Measurements from ENCODE around the gene BTAF1.

The BTAF1 gene

GRCh38 chr10:91897421-91897820 is 26.1 kb upstream of the BTAF1 start:
- H3K27ac ChIP-seq (ENCODE audit: low read depth, low read length), result no peak overlapping the region
- H3K4me1 ChIP-seq (ENCODE audit: control insufficient read depth, low read length), result no peaks in the 10 kb centered on the region
- H4K20me1 ChIP-seq (ENCODE audit: control insufficient read depth, insufficient read depth, low read depth, low read length), result no peaks in the 10 kb centered on the region
- no peaks in the 10 kb centered on the region for H3K9me2 ChIP-seq (replicated peaks; ENCODE audit: control insufficient read depth, low read length)
- H3K36me3 ChIP-seq (ENCODE audit: control insufficient read depth, low read length), result no peaks in the 10 kb centered on the region
- TF ChIP-seq CTCF (IDR thresholded peaks at IDR 0.05; ENCODE audit: low read depth, low read length, poor library complexity, severe bottlenecking), result no peak
- TF ChIP-seq EZH2phosphoT487 (IDR thresholded peaks at IDR 0.05; ENCODE audit: borderline replicate concordance, low read length), result no peak
- H3K27me3 ChIP-seq (ENCODE audit: control insufficient read depth, low read length), result no peaks in the 10 kb centered on the region
- H3K4me2 ChIP-seq (ENCODE audit: low read length), result no peak overlapping the region
- no peak overlapping the region for H3K4me3 ChIP-seq (ENCODE audit: low read length)
- H3K79me2 ChIP-seq (ENCODE audit: control insufficient read depth, low read length), result no peaks in the 10 kb centered on the region
- H3F3A ChIP-seq (ENCODE audit: control insufficient read depth, insufficient read depth), result peaks cover 1% of the 10 kb centered on the region; the same call in 1 of the 2 replicates
- no peaks in the 10 kb centered on the region for H3K9me3 ChIP-seq (ENCODE audit: control insufficient read depth, insufficient read depth, low read length)

- Histone ChIP-seq H3K9me3 (ENCODE audit: control insufficient read depth, insufficient read depth, low read length) (no peaks in the 10 kb centered on the region), H3F3A (ENCODE audit: control insufficient read depth, insufficient read depth) (peaks cover 6% of the 10 kb centered on the region; the same call in 1 of the 2 replicates), H3K4me3 (ENCODE audit: low read length) (no peak overlapping the region), H4K20me1 (ENCODE audit: control insufficient read depth, insufficient read depth, low read depth, low read length) (no peaks in the 10 kb centered on the region), H3K9me2 (replicated peaks; ENCODE audit: control insufficient read depth, low read length) (no peaks in the 10 kb centered on the region), H3K27me3 (ENCODE audit: control insufficient read depth, low read length) (no peaks in the 10 kb centered on the region), H3K4me2 (ENCODE audit: low read length) (no peak overlapping the region), H3K27ac (ENCODE audit: low read depth, low read length) (no peak overlapping the region), H3K4me1 (ENCODE audit: control insufficient read depth, low read length) (peaks cover under 1% of the 10 kb centered on the region), H3K79me2 (ENCODE audit: control insufficient read depth, low read length) (peaks cover under 1% of the 10 kb centered on the region), H3K36me3 (ENCODE audit: control insufficient read depth, low read length) (peaks cover 4% of the 10 kb centered on the region)
- TF ChIP-seq EZH2phosphoT487 (IDR thresholded peaks at IDR 0.05; ENCODE audit: borderline replicate concordance, low read length) (no peak), CTCF (IDR thresholded peaks at IDR 0.05; ENCODE audit: low read depth, low read length, poor library complexity, severe bottlenecking) (no peak)
Measured at GRCh38 chr10:91901784-91902677, 21.5 kb upstream of the BTAF1 start.

- H3F3A ChIP-seq (ENCODE audit: control insufficient read depth, insufficient read depth), result peaks cover 13% of the 10 kb centered on the region
- peaks cover 3% of the 10 kb centered on the region for H3K27me3 ChIP-seq (ENCODE audit: control insufficient read depth, low read length)
- peak overlapping the region; percentile 75 for H3K4me3 ChIP-seq (ENCODE audit: low read length)
Measured at GRCh38 chr10:91907033-91907594, 16.5 kb upstream of the BTAF1 start.

More at GRCh38 chr10:91907033-91907594, 16.5 kb upstream of the BTAF1 start:
- Histone ChIP-seq H3K36me3 (ENCODE audit: control insufficient read depth, low read length) (peaks cover 4% of the 10 kb centered on the region), H3K79me2 (ENCODE audit: control insufficient read depth, low read length) (peaks cover 14% of the 10 kb centered on the region), H3K9me2 (replicated peaks; ENCODE audit: control insufficient read depth, low read length) (no peaks in the 10 kb centered on the region), H3K9me3 (ENCODE audit: control insufficient read depth, insufficient read depth, low read length) (no peaks in the 10 kb centered on the region), H3K4me2 (ENCODE audit: low read length) (peak overlapping the region; percentile 100), H3K4me1 (ENCODE audit: control insufficient read depth, low read length) (peaks cover 17% of the 10 kb centered on the region), H4K20me1 (ENCODE audit: control insufficient read depth, insufficient read depth, low read depth, low read length) (no peaks in the 10 kb centered on the region), H3K27ac (ENCODE audit: low read depth, low read length) (no peak overlapping the region)
- no peak for TF ChIP-seq CTCF (IDR thresholded peaks at IDR 0.05; ENCODE audit: low read depth, low read length, poor library complexity, severe bottlenecking)
- TF ChIP-seq EZH2phosphoT487 (IDR thresholded peaks at IDR 0.05; ENCODE audit: borderline replicate concordance, low read length), result no peak

Data from DOHH2 (cell line).